ENCODE measurements around the gene SH3RF3.

SH3RF3 gene

DNA sequence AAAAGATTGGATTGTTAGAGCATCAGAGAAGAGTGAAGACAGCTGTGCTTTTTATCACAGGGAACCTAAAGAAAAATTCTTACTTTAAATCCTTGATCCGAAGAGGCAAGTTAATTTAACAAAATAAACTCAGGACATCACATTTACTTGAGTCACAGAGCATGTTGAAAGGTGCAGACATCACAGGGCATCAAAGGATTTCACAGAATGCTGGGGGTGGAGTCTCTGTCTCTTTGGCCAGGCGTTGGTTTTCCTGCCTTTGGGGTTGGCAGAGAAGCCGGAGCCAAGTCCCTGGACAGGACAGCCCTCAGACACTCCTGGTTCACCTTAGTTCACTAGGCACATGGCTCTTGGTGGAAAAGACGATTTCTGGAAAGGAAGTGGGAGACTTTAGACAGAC, 56.3 kb downstream of the SH3RF3 start:
- Mint-ChIP-seq H3K4me3 (no peak overlapping the region), H3K36me3 (peaks cover 9% of the 10 kb centered on the region), H3K4me1 (ENCODE audit: low read depth) (peaks cover 17% of the 10 kb centered on the region), H3K27me3 (no peaks in the 10 kb centered on the region), H3K27ac (no peak overlapping the region), H3K9me3 (ENCODE audit: low read depth) (peaks cover 3% of the 10 kb centered on the region)

- peaks cover 17% of the 10 kb centered on the region for H3K4me1 Mint-ChIP-seq (ENCODE audit: low read depth)
- peaks cover 3% of the 10 kb centered on the region for H3K9me3 Mint-ChIP-seq (ENCODE audit: low read depth)
- H3K27me3 Mint-ChIP-seq, result no peaks in the 10 kb centered on the region
- no peak overlapping the region for H3K27ac Mint-ChIP-seq
- H3K4me3 Mint-ChIP-seq, result no peak overlapping the region
- H3K36me3 Mint-ChIP-seq, result peaks cover 7% of the 10 kb centered on the region
These were observed 57.0 kb downstream of the SH3RF3 start for GRCh38 chr2:109185821-109186570.

DNA sequence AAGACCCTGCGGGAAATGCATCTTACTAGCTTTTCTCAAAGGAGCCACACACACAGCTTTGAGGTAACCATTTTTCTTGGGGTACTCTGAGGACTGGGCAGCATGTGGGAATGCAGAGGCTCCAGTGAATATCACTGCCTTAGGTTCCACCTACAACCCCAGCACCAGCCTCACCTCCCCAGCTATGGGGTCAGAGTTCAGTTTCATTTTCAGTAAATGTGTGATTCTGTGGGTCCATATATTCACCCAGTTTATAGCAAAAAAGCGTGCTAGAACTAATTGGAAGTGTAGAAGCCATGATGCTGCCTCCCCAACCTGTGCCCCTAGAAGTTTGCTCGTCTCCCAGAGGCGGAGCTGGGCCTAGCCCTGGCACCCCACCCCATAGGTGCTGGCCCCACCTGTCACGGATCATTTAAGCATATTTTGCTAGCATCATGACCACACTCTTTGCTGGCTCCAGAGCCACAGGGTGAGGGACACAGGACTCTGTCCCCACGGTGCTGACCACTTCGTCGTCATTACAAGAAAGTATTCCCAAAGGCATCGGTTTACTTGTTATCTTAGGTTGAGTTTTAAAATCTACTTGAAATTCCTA, 57.7 kb downstream of the SH3RF3 start:
- Mint-ChIP-seq H3K27me3 (no peaks in the 10 kb centered on the region), H3K9me3 (ENCODE audit: low read depth) (no peaks in the 10 kb centered on the region), H3K27ac (no peak overlapping the region), H3K36me3 (peaks cover 4% of the 10 kb centered on the region), H3K4me1 (ENCODE audit: low read depth) (peaks cover 17% of the 10 kb centered on the region), H3K4me3 (no peak overlapping the region)

GRCh38 chr2:109187711-109188495, 58.9 kb downstream of the SH3RF3 start:
- Mint-ChIP-seq H3K36me3 (peaks cover 3% of the 10 kb centered on the region), H3K27me3 (no peaks in the 10 kb centered on the region), H3K9me3 (ENCODE audit: low read depth) (no peaks in the 10 kb centered on the region), H3K4me3 (no peak overlapping the region), H3K27ac (no peak overlapping the region), H3K4me1 (ENCODE audit: low read depth) (peaks cover 19% of the 10 kb centered on the region)

DNA sequence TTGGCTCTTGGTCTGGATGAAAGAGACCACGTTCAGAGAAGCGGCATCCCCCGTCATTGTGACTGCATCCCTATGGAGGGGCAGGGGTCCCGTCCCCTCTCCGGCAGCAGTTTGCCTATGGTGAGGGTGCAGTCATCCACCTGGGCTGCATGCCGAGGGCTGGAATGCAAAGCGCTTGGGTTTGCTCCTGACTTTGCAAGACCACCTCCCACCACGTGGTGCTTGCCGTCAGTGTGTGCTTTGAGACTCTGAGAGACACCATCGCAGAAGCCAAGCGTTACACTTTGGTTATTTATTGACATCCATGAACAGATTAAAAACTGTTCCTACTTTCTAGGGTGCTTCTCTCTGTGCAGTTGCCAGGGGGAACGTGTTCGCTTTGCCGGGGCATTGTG, 59.5 kb downstream of the SH3RF3 start:
- Mint-ChIP-seq H3K9me3 (ENCODE audit: low read depth) (no peaks in the 10 kb centered on the region), H3K27ac (no peak overlapping the region), H3K4me3 (no peak overlapping the region), H3K4me1 (ENCODE audit: low read depth) (peaks cover 17% of the 10 kb centered on the region), H3K36me3 (peaks cover 3% of the 10 kb centered on the region), H3K27me3 (no peaks in the 10 kb centered on the region)

- Mint-ChIP-seq H3K36me3 (peaks cover 3% of the 10 kb centered on the region), H3K9me3 (ENCODE audit: low read depth) (no peaks in the 10 kb centered on the region), H3K4me1 (ENCODE audit: low read depth) (peaks cover 17% of the 10 kb centered on the region), H3K4me3 (no peak overlapping the region), H3K27me3 (no peaks in the 10 kb centered on the region), H3K27ac (no peak overlapping the region)
These were observed 59.9 kb downstream of the SH3RF3 start for GRCh38 chr2:109188898-109189297.

DNA sequence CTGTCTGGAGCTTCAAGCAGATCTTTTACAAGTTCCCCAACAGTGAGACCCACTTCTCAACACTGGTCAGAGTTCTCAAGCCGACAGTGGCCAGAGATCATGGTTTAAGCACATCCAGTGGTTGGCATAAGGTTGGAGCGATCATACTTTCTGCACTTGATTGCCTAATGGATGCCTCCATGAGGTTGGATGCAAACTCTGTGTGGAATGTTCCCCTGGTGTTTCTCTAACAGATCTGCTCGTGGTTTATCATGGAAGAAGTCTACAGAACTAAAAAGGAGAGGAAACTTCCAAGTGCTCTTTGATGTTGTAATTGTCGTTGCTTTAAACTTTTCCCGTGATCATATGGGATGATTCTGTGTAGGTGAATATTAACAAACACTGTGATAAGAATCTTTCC, 60.7 kb downstream of the SH3RF3 start:
- no peaks in the 10 kb centered on the region for H3K9me3 Mint-ChIP-seq (ENCODE audit: low read depth)
- peaks cover 3% of the 10 kb centered on the region for H3K36me3 Mint-ChIP-seq

GRCh38 chr2:109193807-109194619, 65.0 kb downstream of the SH3RF3 start:
- Mint-ChIP-seq H3K36me3 (peaks cover 4% of the 10 kb centered on the region), H3K4me3 (no peak overlapping the region), H3K27me3 (no peaks in the 10 kb centered on the region), H3K9me3 (ENCODE audit: low read depth) (no peaks in the 10 kb centered on the region), H3K4me1 (ENCODE audit: low read depth) (peaks cover 3% of the 10 kb centered on the region), H3K27ac (no peak overlapping the region)

More for the DNA sequence above, 60.7 kb downstream of the SH3RF3 start:
- H3K27me3 Mint-ChIP-seq, result no peaks in the 10 kb centered on the region
- H3K4me1 Mint-ChIP-seq (ENCODE audit: low read depth), result peaks cover 15% of the 10 kb centered on the region
- H3K27ac Mint-ChIP-seq, result no peak overlapping the region
- no peak overlapping the region for H3K4me3 Mint-ChIP-seq

DNA sequence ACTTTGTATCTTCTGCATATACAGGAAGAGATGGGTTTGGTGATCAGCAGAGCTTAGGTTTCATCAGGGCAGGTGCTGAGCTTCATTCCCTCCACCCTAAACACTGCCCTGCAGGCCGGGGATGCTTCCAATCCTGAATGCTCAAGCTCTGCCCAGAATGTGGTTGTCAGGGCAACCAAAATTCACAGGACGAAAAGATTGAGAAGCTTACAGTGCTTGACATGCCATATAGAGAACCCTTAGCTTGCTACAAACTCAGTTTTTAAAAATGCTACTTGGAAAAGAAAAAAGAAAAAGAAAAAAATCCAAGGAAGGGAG, 65.6 kb downstream of the SH3RF3 start:
- Mint-ChIP-seq H3K9me3 (ENCODE audit: low read depth) (no peaks in the 10 kb centered on the region), H3K36me3 (peaks cover 4% of the 10 kb centered on the region), H3K27ac (no peak overlapping the region), H3K27me3 (no peaks in the 10 kb centered on the region), H3K4me1 (ENCODE audit: low read depth) (peaks cover 2% of the 10 kb centered on the region), H3K4me3 (no peak overlapping the region)

DNA sequence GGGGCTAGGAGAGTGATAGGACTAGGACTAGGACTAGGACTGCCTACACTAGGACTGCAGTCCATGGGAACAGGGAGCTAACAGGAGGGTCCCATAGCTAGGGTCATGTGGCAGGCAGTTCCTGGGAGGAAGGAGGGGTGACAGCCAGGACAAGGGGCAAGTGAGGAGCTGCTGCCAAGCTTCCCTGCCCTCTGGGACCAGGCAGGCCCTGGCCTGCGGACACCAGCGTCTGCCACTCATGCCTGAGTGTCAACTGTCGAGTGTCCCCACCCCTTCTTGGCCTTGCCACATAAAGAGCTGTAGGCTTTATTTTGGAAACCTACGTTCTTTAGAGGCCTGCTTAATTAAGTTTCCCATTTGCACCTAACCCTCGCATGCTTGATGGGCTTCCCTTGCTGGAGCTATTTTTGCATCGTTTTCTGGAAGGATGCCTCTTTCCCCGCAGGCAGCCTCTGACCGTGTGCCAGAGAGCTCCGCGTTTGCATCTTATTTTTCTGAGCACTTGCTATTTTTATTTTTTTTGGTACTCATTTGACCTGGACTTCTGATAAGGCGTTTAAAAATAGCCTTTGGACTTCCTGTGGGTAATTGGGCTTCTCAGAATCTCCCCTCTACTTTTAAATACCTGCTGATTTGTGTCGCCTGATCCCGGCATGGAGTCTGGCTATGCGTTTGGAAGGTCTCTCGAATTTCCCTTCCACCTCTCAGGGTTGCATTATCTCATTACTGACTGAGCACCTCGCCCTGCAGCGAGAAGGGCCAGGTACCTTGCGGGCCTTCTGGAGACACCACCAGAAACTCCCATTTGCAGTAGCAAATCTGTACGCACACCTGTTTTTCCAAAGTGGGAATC, 66.4 kb downstream of the SH3RF3 start:
- no peak overlapping the region for H3K27ac Mint-ChIP-seq
- peaks cover 4% of the 10 kb centered on the region for H3K36me3 Mint-ChIP-seq

GRCh38 chr2:109196081-109196875, 67.3 kb downstream of the SH3RF3 start:
- H3K4me3 Mint-ChIP-seq, result no peak overlapping the region
- no peaks in the 10 kb centered on the region for H3K27me3 Mint-ChIP-seq
- H3K27ac Mint-ChIP-seq, result no peak overlapping the region
- peaks cover 2% of the 10 kb centered on the region for H3K4me1 Mint-ChIP-seq (ENCODE audit: low read depth)
- H3K9me3 Mint-ChIP-seq (ENCODE audit: low read depth), result no peaks in the 10 kb centered on the region
- H3K36me3 Mint-ChIP-seq, result peaks cover 4% of the 10 kb centered on the region

More for the DNA sequence above, 66.4 kb downstream of the SH3RF3 start:
- H3K27me3 Mint-ChIP-seq, result no peaks in the 10 kb centered on the region
- H3K9me3 Mint-ChIP-seq (ENCODE audit: low read depth), result no peaks in the 10 kb centered on the region
- H3K4me3 Mint-ChIP-seq, result no peak overlapping the region
- peaks cover 2% of the 10 kb centered on the region for H3K4me1 Mint-ChIP-seq (ENCODE audit: low read depth)

- Mint-ChIP-seq H3K36me3 (peaks cover 2% of the 10 kb centered on the region), H3K9me3 (ENCODE audit: low read depth) (no peaks in the 10 kb centered on the region), H3K4me1 (ENCODE audit: low read depth) (no peaks in the 10 kb centered on the region), H3K4me3 (no peak overlapping the region), H3K27ac (no peak overlapping the region), H3K27me3 (no peaks in the 10 kb centered on the region)
These were observed 68.8 kb downstream of the SH3RF3 start for GRCh38 chr2:109197491-109198418.

DNA sequence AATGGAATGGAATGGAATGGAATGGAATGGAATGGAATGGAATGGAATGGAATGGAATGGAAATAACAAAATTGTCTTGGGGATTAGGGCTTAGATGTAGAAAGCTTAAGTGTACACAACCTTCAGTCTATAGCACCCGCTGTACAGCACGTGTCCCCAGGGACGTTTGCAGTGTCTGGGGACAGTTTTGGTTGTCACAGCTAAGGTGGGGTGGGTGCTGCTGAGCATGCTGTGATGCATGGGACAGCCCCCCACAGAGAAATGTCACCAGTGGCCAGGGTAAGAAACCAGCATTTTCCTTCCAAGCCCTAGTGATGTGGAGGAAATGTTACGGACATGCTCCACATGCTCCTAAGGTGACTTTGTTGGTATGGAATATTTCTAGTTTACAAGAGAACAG, 70.8 kb downstream of the SH3RF3 start:
- H3K9me3 Mint-ChIP-seq (ENCODE audit: low read depth), result no peaks in the 10 kb centered on the region
- H3K27ac Mint-ChIP-seq, result no peak overlapping the region
- H3K27me3 Mint-ChIP-seq, result peaks cover 1% of the 10 kb centered on the region
- no peaks in the 10 kb centered on the region for H3K4me1 Mint-ChIP-seq (ENCODE audit: low read depth)
- H3K4me3 Mint-ChIP-seq, result no peak overlapping the region
- H3K36me3 Mint-ChIP-seq, result peaks cover 2% of the 10 kb centered on the region
